ENCODE data around the gene TCHHL1. TPM values are rescaled to one million over a fixed set of nuclear protein-coding genes. Genes with fewer than 3 reads are reported as not detected.

Gene TCHHL1
- total and polyA plus RNA-seq, 2 of the 4 experiments (the other 2 are of a cell fraction) = not detected

DNA sequence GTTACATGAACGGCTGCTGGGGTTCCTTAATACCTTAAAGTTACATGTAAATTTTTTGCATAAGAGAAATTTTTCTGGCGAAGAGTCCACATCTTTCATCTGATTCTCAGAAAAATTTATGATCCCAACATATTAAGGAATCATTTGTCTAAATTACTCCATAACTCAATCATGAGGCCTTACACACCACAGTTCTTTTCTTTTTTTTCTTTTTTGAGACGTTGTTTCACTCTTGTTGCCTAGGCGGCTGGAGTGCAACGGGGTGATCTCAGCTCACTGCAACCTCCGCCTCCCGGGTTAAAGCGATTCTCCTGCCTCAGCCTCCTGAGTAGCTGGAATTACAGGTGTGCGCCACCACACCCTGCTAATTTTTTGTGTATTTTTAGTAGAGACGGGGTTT, 50.0 kb downstream of the TCHHL1 start:
- H4K5ac ChIP-seq (ENCODE audit: low read depth, low read length) = no peak overlapping the region
- no peak overlapping the region for H2AK9ac ChIP-seq (replicated peaks; ENCODE audit: low read depth, low read length, poor library complexity)
- ATAC-seq (ENCODE audit: low read depth) = no peak
- no peaks in the 10 kb centered on the region; the same call in 1 of the 2 replicates for H3K9me1 ChIP-seq (ENCODE audit: insufficient read depth, low read length)
- no peak overlapping the region for H2BK20ac ChIP-seq (ENCODE audit: low read depth, low read length)
- dilution Hi-C loops (cut with HindIII; ENCODE audit: low sequenced_read_pairs, unreplicated experiment) (no loop called here), intact Hi-C loops (cut with micrococcal nuclease) (no loop called here), in situ Hi-C loops (cut with MboI; ENCODE audit: low sequenced_read_pairs) (no loop called here)
- no peak for TF ChIP-seq ELK1 (IDR thresholded peaks at IDR 0.05; ENCODE audit: borderline replicate concordance, low read depth, low read length)
- TF ChIP-seq SMC3 (IDR thresholded peaks at IDR 0.05; ENCODE audit: low read depth, low read length) = no peak
- peaks cover 4 to 10% of the 10 kb centered on the region in 2 experiments; a peak in 3 of 4 replicates for H3K79me1 ChIP-seq (ENCODE audit: low read depth in 1 of 2, low read length in 2 of 2)
- no peak overlapping the region for H3K4me2 ChIP-seq (ENCODE audit: low read depth, low read length)
- H3K27me3 ChIP-seq (ENCODE audit: control insufficient read depth, insufficient read depth, low read length) = peaks cover 26% of the 10 kb centered on the region
- H3K9me3 ChIP-seq (ENCODE audit: control insufficient read depth, insufficient read depth, low read length) = no peaks in the 10 kb centered on the region
- H3K4ac ChIP-seq (ENCODE audit: low read depth, low read length) = no peak overlapping the region
- H3K27ac ChIP-seq (ENCODE audit: insufficient read depth, low read length) = no peak overlapping the region
- no peak overlapping the region for H2BK15ac ChIP-seq (ENCODE audit: low read depth, low read length)
- no peak overlapping the region for H2BK120ac ChIP-seq (ENCODE audit: low read depth, low read length)
- no peak overlapping the region for H3K18ac ChIP-seq (ENCODE audit: low read depth, low read length)
- no peak overlapping the region for H2BK5ac ChIP-seq (ENCODE audit: low read depth, low read length, poor library complexity, severe bottlenecking)
- CTCF ChIA-PET = no interaction called here
- H3K4me3 ChIP-seq (ENCODE audit: insufficient read depth, low read depth, low read length) = no peak overlapping the region
- no peak overlapping the region for H3K56ac ChIP-seq (ENCODE audit: extremely low read depth, insufficient read depth, low read length)
- no peak overlapping the region for H4K8ac ChIP-seq (ENCODE audit: low read depth in 2 of 2, low read length in 2 of 2)
- no peak overlapping the region for H3K9ac ChIP-seq (ENCODE audit: low read depth, low read length)
- peaks cover 5% of the 10 kb centered on the region for H3K4me1 ChIP-seq (ENCODE audit: control insufficient read depth, insufficient read depth, low read length)
- H3K23ac ChIP-seq (ENCODE audit: low read depth, low read length) = no peak overlapping the region
- H4K20me1 ChIP-seq (ENCODE audit: insufficient read depth, low read length) = peaks cover 12% of the 10 kb centered on the region
- H3K36me3 ChIP-seq (ENCODE audit: control insufficient read depth, insufficient read depth, low read length) = peaks cover under 1% of the 10 kb centered on the region; the same call in 1 of the 2 replicates
- H2AFZ ChIP-seq (replicated peaks; ENCODE audit: low read length, poor library complexity) = no peak overlapping the region
- POLR2A ChIA-PET (ENCODE audit: unreplicated experiment) = no interaction called here
- H4K91ac ChIP-seq (ENCODE audit: insufficient read depth, low read depth, low read length) = no peak overlapping the region
- BruUV-seq (replicated peaks) = no TSS peak
- WGBS, 2 experiments (ENCODE audit: extremely low coverage in 2 of 2, insufficient read length in 1 of 2) = 82% methylated on average over 3 of the region's 10 CpGs; no CpG with 5 or more reads in 1 of the 2 experiments
- H2AK5ac ChIP-seq (ENCODE audit: low read depth, low read length) = no peak overlapping the region
- no peak for DNase-seq
- no peak overlapping the region for H3K14ac ChIP-seq (replicated peaks; ENCODE audit: low read depth, low read length)
